K562 treated with DMSO at 1 percent for 12 hours (cell line): Measurements from ENCODE around the gene GAGE1. TPM values are rescaled to one million over a fixed set of nuclear protein-coding genes. Genes with fewer than 3 reads are reported as not detected.

ENCODE experiments used
- total RNA-seq: library from RNA; unstranded; fragments of 300-600 nt; gene quantifications from 2 replicates; pipeline ENCODE4 v1.2.3, GENCODE V29; 2022; ENCODE audit not compliant: insufficient read depth

The GAGE1 gene, protein sequence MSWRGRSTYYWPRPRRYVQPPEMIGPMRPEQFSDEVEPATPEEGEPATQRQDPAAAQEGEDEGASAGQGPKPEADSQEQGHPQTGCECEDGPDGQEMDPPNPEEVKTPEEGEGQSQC
- total RNA-seq = 15.9 and 35.7 TPM in 2 replicates

DNA sequence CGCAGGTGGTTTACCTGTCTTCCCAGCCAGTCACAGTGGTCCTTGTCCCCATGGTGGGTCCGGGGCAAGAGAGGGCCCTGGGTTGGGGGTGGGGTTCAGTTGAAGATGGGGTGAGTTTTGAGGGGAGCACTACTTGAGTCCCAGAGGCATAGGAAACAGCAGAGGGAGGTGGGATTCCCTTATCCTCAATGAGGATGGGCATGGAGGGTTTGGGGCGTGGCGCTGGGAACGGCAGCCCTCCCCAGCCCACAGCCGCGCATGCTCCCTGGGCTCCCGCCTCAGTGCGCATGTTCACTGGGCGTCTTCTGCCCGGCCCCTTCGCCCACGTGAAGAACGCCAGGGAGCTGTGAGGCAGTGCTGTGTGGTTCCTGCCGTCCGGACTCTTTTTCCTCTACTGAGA lies at the start of gene GAGE1:
Gene GAGE1, plus strand, starts transcription at position 301 of the 400 bp plus-strand sequence. CDS start 1,155 bp downstream, outside the sequence.

GRCh38 chrX:49550989-49551388 lies 47.8 kb upstream of the GAGE1 start, which contains the start of gene GAGE12E:
Gene GAGE12E (plus strand): TSS chrX:49551289. CDS start chrX:49552444, 1,155 bp downstream.

DNA sequence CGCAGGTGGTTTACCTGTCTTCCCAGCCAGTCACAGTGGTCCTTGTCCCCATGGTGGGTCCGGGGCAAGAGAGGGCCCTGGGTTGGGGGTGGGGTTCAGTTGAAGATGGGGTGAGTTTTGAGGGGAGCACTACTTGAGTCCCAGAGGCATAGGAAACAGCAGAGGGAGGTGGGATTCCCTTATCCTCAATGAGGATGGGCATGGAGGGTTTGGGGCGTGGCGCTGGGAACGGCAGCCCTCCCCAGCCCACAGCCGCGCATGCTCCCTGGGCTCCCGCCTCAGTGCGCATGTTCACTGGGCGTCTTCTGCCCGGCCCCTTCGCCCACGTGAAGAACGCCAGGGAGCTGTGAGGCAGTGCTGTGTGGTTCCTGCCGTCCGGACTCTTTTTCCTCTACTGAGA lies 38.3 kb upstream of the GAGE1 start, which contains the start of gene GAGE12F:
Gene GAGE12F, plus strand, starts transcription at position 301 of the 400 bp plus-strand sequence. CDS start 1,155 bp downstream, outside the sequence.

GRCh38 chrX:49570100-49570499 lies 28.7 kb upstream of the GAGE1 start, which contains the start of gene GAGE12G:
Gene GAGE12G (plus strand): TSS chrX:49570400. CDS start chrX:49571555, 1,155 bp downstream.

DNA sequence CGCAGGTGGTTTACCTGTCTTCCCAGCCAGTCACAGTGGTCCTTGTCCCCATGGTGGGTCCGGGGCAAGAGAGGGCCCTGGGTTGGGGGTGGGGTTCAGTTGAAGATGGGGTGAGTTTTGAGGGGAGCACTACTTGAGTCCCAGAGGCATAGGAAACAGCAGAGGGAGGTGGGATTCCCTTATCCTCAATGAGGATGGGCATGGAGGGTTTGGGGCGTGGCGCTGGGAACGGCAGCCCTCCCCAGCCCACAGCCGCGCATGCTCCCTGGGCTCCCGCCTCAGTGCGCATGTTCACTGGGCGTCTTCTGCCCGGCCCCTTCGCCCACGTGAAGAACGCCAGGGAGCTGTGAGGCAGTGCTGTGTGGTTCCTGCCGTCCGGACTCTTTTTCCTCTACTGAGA lies 19.2 kb upstream of the GAGE1 start, which contains the start of gene GAGE12H:
Gene GAGE12H, plus strand, starts transcription at position 301 of the 400 bp plus-strand sequence. CDS start 1,155 bp downstream, outside the sequence.

GRCh38 chrX:49589196-49589595 lies 9.6 kb upstream of the GAGE1 start, which contains the start of gene GAGE2A:
Gene GAGE2A (plus strand): TSS chrX:49589496. CDS start chrX:49590651, 1,155 bp downstream.

Other genes starting within 250 kb of the GAGE1 start
- not detected in 2 replicates for gene GAGE12C, start 66.8 kb upstream of the GAGE1 start, total RNA-seq
- gene GAGE12D, start 57.3 kb upstream of the GAGE1 start, total RNA-seq = not detected in 2 replicates
- not detected in 2 replicates for gene GAGE12E, start 47.7 kb upstream of the GAGE1 start, total RNA-seq
- gene GAGE12F, start 38.2 kb upstream of the GAGE1 start, total RNA-seq = not detected in 2 replicates
- not detected in 2 replicates for gene GAGE12G, start 28.6 kb upstream of the GAGE1 start, total RNA-seq
- gene GAGE12H, start 19.1 kb upstream of the GAGE1 start, total RNA-seq = not detected in 2 replicates
- 16.8 and 16.9 TPM in 2 replicates for gene GAGE2A, start 9.5 kb upstream of the GAGE1 start, total RNA-seq
- 61.2 and 93.3 TPM in 2 replicates for gene PAGE1, start 97.0 kb downstream of the GAGE1 start, total RNA-seq
- gene PAGE4, start 230.3 kb downstream of the GAGE1 start, total RNA-seq = 9.2 and 24.4 TPM in 2 replicates